Measurements from ENCODE around the gene FKBP15.
A peak's percentile ranks its signal among the peaks of the same experiment; 100 is the strongest.

Gene FKBP15

DNA sequence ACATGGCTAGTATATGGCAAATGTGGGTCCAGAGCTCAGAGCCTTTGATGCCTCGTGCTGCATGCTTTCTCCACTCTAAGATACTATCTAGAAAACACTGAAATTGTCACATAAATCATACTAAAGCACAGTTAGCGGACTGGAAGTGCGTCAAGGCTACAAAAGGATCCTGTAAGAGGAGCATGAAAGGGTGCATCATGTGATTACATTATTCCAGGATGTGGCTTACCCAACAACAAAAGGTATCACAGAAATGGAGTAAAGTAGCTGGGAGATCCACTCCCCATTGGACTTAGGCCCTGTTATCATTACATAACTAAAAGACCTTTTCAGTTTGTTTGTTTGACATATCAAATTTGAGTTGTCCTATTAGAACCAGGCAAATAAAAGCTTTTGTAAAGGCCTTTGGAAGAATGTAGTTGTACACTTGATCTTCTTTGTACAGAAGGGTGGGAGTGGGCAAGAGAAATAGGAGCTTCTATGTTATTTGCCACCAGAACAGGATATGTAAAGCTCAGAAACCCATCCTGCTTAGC, 7.1 kb upstream of the FKBP15 start:
- peak; percentile 38 for DNase-seq

DNA sequence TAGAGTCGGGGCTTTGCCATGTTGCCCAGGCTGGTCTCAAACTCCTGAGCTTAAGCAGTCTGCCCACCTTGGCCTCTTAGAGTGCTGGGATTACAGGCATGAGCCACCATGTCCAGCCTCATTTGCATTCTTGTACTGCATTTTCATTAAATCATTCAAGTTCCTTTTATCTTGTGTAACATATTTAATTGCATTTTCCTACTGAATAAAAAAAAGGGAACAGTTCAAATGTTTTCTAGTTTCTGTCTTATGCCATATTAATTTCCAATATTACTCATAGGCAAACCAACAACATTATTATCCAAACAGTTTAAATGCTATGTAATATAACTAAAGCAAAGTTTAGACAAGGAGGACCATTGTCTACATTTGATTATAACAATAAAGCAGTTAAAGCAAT, 6.4 kb upstream of the FKBP15 start:
- no peak for DNase-seq

DNA sequence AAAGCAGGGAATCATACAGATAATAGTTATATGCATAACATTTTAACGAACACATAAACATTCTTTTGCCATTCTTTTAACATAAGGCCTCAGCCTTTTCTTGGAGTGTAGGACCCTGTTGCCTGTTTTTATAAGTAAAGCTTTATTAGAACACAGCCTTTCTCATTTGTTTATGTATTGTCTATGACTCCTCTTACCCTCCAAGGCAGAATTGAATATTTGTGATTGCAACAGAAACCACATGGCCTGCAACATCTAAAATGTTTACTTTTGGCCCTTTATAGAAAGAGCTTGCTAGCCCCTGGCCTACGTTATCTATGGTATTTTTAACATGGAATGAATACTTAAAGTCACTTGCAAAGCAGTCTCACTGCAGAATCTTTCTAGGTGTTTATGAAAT, 2.9 kb upstream of the FKBP15 start:
- DNase-seq = no peak

DNA sequence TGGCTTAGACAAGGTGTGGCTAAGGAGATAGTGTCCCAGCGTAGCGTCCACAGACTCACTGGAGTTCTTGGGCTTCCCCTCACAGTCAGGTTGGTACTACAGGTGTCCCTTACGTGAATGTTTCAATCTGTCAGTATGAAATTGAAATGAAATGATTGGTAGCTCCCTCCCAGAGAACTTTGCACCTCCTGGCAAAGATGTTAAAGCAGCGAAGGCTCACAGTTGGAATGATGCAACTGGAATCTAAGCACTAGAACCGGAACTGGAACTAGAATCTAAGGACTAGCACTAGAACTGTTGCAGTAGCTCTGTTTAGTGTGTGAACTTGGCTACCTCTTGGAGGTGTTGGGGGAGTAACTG, 1.4 kb upstream of the FKBP15 start:
- no peak for DNase-seq

DNA sequence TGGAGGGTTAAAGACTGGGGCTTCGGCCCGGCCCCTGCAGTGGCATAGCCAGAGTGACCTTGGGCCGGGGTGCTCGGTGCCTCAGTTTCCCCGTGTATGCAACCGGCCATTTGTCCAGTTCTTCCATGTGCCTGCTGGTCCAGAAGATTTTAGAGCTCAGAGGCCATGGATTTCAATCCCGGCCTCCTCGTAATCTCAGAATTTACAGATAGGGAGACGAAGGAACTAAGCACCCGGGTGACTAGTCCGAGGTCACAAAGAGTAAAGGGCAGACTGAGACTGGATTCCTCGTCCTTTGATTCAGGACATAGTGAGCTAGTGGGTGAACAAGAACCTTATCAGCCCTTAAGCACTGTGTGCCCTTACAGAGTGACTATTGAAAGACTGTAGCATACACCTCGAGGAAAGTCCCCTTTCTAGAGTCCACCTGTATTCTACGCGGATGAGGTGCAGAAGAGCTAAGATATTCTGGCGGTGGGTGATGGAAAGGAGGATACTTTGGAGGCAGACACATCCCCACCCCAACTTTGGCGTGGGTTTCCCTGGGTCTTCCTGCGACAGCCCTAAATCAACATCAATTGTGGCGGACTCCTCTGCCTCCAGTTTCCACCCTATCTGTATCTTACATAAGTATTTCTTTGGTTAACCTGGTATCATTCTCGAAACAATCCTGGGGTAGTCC, 864 bp upstream of the FKBP15 start:
- no peak for DNase-seq

DNA sequence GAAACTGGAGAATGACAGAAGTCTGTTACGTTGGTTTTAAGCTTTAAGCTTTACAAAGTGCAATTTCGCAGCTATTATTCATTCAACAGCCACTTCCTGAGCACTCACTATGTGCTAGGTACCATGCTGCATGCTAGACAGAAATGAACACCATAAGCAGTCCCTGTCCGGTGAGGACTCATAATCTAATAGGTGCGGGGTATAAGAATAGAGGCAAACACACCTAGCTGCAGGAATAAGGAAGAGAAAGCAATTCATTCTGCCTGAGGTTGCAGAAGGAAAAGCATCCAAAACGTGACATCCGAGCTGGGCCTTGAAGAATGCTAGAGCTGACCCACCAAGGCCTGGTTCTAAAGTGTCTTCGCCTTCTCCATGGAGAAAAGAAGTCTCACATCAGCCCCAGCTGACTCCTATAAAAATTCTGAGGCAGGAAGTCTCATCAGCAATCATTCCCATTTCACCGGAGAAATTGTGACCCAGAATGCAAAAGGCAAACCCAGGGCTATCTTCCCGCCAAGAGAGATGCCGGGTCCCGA, 542 bp downstream of the FKBP15 start:
- DNase-seq = no peak

DNA sequence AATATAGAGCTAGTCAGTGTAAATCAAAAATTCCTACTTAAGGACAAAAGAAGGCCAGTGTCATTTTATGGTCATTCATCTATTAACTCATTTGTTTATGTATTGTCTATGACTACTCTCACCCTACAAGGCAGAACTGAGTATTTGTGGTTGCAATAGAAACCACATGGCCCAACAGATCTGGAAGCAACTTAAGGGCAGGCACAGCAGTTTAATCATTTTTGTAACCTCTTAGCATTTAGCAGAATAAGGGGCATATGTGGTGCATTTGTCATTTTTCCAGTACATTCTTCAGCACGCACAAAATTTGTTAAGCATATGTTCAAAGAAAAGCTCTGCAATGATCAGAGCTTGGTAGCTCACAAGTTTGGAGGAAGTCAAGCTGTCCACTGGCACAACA, 1.1 kb downstream of the FKBP15 start:
- DNase-seq = no peak

DNA sequence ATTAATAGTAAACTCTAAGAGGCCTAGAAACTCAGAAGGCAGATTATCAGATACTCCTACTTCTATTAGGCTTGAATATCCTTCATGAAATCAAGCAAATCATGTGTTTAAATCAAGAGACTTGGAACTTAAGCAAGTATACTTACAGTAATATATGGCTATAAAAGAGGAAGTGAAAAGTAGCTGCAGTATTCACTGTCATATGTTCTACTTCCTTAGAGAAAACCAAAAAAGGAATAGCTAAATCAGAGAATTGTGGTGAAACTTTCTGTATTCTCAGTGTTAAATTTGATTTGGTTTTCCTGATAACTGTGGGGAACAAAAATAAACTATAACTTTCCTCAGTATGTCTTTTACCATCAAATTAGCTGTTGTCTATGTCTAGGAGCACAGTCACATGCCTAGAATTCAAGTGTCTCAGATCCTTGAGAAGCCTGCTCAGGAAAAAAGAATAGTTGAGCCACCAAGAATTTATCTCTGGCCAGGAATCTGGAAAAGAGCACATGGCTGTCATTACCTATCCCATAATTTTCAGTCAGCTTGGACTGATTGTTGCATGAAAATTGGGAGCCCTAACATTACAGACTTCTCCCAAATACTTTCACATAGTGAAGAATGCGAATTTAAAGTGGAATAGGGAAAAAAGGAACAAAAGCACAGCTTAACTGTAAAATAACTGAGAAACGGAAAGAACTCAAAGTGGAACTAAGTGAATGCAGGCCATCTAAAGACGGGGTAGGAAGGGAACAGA, 1.7 kb downstream of the FKBP15 start:
- DNase-seq = no peak

DNA sequence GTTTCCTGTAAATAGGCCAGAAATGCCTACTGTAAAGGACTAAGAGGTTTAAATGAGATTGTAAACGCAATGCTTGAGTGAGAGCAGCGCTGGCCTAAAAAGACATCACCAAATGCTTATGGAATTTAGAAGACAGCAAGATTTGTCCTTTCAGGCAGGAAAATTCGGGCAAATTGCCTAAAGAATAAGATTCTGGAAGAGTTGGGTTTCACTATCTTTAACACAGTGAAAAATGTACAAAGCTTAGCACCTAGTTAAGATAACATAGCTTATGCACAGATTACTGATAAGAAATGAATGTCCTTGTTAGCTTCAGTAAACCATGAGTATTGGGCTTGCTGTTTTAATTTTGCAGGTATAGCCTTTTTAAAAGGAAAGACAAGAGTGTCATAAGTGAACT, 4.7 kb downstream of the FKBP15 start:
- DNase-seq = no peak

DNA sequence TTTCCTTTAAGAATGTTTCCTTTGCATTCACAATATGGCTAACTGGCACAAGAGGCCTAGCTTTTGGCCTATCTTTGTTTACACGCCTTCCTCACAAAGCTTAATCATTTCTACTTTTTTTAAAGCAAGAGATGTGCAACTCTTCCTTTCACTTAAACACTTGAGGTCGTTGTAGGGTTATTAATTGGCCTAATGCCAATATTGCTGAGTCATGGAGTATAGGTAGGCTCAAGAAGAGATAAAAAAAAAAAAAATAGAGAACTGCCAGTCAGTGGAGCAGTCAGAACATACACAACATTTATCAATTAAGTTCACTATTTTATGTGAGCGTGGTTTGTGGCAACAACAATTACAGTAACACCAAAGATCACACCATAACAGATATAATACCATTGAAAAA, 5.9 kb downstream of the FKBP15 start:
- DNase-seq = no peak

DNA sequence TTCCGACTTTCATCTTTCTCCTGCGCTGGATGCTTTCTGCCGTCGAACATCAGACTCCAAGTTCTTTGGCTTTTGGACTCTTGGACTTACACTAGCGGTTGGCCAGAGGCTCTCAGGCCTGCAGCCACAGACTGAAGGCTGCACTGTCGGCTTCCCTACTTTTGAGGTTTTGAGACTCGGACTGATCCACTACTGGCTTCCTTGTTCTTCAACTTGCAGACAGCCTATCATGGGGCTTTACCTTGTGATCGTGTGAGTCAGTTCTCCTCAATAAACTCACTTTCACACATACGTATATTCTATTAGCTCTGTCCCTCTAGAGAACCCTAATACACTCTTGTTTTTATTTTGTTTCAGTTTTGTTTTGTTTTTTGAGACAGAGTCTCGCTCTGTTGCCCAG, 10.3 kb downstream of the FKBP15 start:
- DNase-seq = no peak

DNA sequence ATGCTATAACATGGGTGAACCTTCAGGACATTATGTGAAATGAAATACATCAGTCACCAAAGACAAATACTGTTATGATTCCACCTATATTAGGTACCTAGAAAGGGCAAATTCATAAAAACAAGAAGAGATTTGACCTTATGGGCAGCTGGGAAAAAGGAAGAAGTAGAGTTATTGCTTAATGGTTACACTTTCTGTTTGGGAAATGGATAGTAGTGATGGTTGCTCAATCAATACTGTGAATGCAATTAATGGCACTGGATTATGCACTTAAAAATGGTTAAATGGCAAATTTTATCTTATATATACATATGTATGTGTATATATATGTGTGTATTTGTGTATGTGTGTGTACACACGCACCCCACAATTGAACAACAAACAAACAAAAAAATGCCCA, 15.2 kb downstream of the FKBP15 start:
- no peak for DNase-seq

DNA sequence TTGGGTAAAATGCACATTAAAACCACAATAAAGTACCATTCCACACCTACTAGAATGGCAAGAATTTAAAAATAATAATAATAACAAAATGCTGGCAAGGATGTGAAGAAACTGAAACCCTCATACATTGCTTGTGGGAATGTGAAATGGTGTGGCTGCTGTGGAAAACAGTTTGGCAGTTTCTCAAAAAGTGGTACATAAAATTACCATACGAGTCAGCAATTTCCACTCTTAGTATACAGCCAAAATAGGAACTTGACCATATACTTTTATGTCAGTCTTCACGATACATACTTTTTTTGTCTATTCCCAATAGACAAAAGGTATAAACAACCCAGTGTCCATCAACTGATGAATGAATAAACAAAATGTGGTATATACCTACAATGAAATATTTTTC, 15.6 kb downstream of the FKBP15 start:
- no peak for DNase-seq

DNA sequence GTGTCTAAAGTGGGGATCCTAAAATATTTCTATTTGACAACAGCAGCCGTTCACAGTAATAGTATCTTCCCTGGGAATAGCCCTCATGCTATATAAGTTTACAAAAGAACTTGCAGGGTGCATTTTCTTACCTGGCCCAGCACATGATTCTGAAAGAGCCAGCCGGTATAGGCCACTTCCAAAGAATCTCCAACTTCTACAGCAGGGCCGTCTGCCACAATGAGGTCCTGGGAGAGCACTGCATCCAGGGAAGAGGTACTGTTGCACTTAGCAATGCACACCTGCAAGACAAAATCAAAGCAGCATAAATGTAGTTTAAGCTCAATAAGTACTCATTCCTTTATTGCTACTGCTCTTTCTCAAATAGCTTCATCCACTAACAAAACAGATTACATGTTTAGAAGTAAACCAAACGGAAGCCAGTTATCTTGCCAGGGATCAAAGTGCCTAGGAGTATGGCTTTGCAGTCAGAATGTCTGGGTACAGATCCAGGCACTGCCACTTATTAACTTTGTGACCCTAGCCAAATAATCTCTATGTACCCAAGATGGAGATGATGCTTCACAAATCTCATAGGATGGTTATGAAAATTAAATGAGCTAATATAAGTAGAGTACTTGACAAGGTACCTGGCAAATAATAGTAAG, 21.3 kb downstream of the FKBP15 start:
- no peak for DNase-seq

DNA sequence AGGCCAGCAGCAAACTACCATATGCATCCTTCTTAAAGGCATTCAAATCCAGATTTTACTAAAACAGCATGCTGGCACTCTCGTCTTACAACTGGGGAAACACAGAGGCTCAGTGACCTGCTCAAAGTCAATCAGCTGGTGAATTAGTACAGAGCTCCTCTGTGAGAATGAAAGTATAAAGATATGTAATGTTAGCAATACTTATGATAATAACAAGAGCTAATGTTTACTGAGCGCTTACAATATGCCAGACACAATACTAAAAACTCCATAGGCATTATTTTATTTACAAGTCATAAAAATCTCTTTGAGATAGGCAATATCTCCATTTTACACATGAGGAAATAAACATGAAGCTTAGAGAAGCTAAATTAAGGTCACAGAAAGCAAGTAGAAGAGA, 28.6 kb downstream of the FKBP15 start:
- no peak for DNase-seq

DNA sequence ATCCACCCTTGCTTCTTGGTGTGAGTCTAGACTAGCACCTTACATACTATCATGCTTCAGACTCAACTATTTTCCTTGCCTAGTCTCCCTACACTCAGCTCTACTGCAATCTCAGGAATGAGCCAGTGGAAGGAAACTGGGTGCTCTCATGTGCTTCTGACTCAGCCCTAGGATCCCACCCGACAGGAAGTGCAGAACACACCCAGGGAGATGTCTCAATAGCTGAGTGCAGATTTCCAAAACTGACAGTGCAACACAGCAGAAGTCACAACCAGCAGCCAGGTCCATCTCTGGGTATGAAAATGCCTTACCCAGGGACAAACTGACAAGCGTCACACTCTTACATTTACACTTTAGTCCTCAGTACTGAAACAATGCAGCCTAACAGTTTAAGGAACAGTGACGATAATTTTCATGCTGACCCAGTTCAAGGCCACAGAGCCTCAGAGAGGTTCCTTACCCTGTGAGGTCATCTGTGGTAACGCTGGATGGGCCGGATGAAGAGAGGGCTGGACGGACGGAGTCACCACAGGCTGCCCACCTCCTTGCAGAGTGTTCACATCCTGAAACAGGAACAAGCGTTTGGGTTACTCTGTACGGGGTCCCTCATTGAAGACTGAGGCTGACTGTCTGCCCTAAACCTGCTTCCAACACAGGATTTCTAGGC, 33.0 kb downstream of the FKBP15 start:
- DNase-seq = no peak

DNA sequence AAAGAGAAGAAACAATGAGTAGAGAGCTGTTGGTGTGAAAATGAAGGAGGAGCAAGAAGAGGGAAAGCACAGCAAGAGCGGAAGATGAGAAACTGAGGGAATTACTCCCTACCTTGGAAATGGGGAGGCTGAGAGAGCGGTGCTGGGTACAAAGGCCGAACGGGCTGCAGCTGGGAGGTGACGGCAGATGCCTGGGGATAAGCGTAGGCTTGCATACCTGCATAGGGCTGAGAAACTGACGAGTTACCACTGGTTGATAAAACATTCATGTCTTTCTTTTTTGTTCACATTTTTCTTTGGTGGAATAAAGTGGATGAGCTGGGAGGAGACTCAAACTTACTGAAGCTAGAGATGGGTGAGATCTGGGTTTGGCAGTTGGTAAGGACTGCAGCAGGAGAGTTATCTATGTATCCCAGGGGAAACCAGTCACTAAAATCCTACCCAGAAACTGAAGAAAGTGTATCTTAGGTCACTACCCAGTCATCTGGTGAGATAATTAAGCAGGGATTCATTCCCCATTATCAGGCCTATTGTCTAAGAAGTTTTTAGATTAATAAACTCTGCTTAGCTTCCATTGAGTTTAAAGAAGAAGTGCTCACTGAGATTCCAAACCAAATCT, 34.8 kb downstream of the FKBP15 start:
- DNase-seq = no peak

DNA sequence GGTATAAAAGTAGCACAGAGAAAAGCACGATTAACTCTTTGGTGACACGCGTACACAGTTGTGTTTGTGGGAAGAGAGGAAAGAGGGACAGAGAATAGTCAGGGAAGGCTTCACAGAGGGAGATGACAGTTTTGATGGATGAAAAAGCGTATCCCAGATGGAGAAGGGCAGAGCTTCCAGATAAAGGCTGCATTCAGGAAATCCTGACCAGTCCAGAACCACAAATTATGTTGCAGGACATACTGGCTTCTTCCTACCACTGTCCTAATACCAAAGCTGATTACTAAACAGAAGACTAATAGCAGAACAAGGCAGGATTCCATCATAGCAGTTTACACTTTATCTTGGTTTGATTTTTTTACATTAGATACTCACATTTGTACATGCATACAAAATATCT, 35.8 kb downstream of the FKBP15 start:
- DNase-seq = no peak

DNA sequence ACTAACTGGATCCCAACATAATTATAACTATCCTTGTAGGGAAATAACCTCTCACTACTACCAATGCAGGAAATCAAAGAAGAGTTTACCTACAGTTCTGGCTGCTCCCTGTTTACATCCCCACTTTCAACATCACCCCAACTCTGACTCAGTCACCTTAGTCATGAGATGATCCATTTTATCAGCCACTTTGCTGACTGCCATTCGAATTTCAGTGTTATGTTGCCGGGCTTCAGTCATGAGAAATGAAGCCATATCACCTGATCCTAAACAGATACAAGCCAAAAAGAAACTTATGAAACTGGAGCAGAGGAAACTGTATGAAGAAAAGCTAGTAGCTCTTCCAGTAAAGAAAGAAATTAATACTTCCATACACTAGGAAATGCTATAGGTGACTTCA, 36.5 kb downstream of the FKBP15 start:
- DNase-seq = no peak

DNA sequence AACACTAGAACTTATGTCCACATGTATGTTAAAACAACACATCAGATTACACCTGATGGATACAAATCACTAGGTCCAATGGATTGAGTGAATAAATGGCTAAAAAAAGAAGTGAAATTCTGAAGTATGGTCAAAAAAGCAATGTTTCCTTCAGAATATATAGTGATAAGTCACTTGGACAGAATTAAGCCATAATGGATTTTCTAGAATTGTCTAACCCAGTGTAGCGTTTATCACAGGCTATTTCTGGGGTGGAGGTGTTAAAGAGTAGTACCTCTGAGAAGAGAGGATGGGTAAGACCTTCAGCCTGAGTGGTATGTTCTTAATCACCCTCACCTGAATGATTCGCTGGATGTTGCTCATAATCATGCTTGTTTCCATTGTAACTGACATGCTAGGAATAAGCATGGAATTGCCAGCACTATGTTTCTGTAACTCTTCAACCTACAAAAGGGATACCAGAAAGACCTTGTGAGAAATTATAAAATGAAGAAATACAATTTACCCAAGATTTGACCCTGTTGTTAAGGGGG, 37.1 kb downstream of the FKBP15 start:
- DNase-seq = no peak

DNA sequence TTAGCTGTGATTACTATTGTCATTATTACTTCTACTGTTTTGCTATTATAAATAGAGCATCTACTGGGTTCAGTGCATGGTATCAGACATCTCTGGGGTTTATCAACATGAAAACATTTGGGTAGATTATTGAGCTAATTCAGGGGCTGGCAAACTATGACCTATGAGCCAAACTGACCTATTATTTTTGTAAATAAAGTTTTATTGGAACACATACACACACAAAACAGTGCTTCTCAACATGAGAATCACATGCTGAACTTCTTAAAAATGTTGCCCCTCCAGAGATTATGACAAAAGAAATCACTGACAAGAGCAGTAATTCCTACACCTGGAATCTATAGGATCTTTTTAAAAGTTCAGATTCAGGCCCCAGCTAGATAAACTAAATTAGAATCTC, 39.9 kb downstream of the FKBP15 start:
- DNase-seq = no peak

DNA sequence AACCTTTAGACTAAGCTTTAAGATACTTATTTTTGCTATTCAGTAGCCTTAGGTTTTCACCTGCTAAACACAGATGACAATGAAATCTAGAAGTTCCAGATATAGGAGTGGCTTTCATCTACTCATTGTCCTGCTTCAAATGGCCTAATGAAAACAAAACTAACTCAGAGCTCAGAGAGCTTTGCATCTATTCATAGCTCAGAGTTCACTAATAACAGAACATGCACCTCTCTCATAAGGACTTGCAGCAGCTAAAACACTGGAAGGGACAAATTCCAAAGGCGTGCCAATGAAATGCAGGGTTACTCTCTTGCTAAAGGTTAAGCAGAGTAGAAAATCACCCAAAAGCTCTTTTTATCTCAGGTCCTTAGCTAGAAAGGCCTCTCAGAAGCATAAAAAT, 41.2 kb downstream of the FKBP15 start:
- DNase-seq = no peak

DNA sequence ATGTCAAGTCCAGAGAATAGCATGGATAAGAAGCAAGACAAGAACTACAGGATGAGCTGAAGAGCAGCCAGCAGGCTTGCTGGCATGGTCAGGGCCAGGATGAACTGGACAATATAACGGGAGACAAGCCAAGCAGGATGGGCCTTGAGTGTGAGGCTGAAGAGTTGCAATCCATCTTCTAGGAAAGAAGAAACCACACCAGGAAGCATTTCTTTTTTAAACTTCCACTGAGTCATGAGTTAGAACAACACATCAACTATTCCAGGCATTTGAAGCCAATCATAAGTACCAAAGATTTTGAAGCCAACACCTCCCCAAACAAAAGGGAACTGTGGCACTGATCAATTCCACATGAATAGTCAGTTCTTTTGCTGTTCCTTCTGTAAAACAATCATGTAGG, 43.0 kb downstream of the FKBP15 start:
- DNase-seq = no peak
